GM23248 (cell line): ENCODE results near the gene NCAM1.

Source experiments
- EZH2 ChIP-seq: fragments of 200-600 bp; sonication (generic); IDR thresholded peaks from 2 replicates; pipeline ENCODE4 v1.6.1; 2018; ENCODE audit warnings: antibody characterized with exemption, mild to moderate bottlenecking; ENCODE audit not compliant: insufficient read depth, poor library complexity, severe bottlenecking
- EZH2phosphoT487 ChIP-seq: fragments of 200-600 bp; sonication (generic); IDR thresholded peaks from 2 replicates; pipeline ENCODE4 v1.6.1; 2018; ENCODE audit warnings: antibody characterized with exemption, moderate library complexity, mild to moderate bottlenecking, low read depth; ENCODE audit not compliant: insufficient read depth

- TF ChIP-seq EZH2phosphoT487 (no peak), EZH2 (no peak)
These were observed 317.7 kb downstream of the NCAM1 start for GRCh38 chr11:113278925-113279324.
